Fibroblast of peridontal ligament (primary cell): ENCODE results near the gene ADGRA3.

ENCODE experiments used
- DNase-seq: peaks from one replicate; pipeline ENCODE4 v3.0.0-alpha.2; 2010; ENCODE audit errors: extremely low read depth

The ADGRA3 gene

GRCh38 chr4:22515888-22516541 lies at the start of gene ADGRA3:
ADGRA3 (minus strand) TSS chr4:22516066; CDS start chr4:22515784, 282 bp downstream.
- DNase-seq: peak; percentile 42

DNA sequence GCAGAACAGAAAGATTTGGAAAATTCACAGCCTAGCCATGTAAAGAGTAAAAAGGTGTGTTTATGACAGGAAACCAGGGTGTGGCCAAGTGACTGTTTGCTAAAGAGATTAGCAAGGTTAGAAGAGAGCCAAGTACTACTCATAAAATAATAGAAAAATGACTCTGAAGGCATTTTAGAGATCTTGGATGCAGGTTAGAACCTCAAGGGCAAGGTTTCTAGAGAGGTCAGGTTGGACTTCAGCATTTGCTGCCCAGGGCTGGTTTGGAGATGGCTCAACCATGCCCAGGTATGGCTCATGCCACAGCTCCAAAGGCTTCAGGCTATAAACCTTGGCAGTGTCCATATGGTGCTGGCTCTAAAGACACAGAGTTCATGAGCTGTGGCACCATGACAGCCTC lies 40.6 kb upstream of the ADGRA3 start:
- DNase-seq: no peak

GRCh38 chr4:22554670-22555069 lies 38.8 kb upstream of the ADGRA3 start:
- no peak for DNase-seq

- no peak for DNase-seq
Measured at GRCh38 chr4:22553560-22553959, 37.7 kb upstream of the ADGRA3 start.

GRCh38 chr4:22552812-22553211 lies 36.9 kb upstream of the ADGRA3 start:
- DNase-seq: no peak

DNA sequence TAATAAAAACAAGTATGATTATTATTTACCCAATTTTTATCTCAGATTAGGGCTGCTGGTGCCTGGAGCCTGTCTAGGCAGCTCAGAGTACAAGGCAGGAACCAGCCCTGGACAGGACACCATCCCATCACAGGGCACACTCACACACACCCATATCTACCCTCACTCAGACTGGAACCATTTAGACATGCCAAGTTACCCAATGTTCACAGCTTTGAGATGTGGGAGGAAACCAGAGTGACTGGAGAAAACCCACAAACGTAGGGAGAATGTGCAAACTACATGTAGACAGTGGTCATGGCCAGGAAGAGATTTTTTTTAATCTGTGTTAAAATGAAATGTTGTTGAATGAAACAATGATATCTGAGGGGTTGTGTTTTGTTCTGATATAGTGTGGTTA lies 35.7 kb upstream of the ADGRA3 start:
- DNase-seq: no peak

GRCh38 chr4:22546299-22546698 lies 30.4 kb upstream of the ADGRA3 start:
- DNase-seq: no peak

GRCh38 chr4:22539251-22539650 lies 23.4 kb upstream of the ADGRA3 start:
- DNase-seq: no peak

DNA sequence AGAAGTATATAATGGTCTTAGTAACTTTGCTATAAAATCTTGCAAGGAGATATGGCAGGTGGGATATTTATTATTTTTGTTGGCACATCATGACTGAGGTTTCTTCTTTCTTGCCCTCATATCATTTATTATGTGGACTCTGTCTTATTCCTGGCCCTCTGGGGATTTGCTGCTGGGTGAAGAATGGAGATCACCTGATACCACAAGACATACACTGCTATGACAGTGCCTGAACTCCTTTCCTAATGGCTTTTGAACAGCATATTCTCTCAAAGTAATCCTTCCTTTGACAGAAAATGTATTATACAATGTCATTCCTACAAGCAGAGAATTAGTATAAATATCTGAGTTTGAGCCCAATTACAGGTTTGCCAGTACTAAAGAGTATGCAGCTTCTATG lies 22.0 kb upstream of the ADGRA3 start:
- DNase-seq: no peak

DNA sequence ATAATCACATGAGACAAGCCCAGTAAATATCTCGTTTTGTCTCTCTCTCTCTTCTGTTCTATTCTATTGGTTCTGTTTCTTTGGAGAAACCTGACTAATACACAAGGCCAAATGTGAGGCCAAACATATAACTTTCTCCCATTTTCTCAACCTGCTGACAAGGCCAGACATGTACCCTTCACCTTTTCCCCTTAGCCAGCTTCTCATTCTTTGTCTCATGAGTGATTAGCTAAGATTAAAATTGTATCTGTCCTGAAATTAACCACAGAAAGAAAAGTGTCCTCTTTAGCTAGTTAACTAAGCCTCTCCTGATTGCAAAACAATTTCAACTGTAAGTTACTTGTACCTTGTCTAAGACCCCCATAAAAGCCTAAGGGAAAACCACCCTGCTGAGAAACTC lies 18.5 kb upstream of the ADGRA3 start:
- DNase-seq: no peak

- no peak for DNase-seq
Measured at GRCh38 chr4:22532896-22533295, 17.0 kb upstream of the ADGRA3 start.

DNA sequence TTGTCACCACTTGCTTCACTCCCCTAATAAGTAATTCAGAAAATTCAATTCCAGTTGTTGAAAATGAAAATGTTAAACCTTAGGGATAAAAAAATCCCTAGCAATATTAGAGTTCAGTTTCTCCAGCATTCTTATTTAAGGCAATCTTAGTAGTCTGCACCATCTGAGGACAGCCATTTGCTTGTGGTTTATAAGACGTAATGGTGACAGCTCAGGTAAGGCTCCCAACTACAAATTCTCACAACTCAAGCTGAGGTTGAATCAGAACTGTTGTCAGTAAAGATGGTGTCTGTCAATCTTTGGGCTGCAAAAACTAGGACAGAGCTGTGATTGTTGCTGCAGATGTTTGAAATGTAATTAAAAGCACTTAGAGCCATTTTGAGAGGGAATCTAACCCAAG lies 16.3 kb upstream of the ADGRA3 start:
- no peak for DNase-seq

GRCh38 chr4:22531311-22532019 lies 15.6 kb upstream of the ADGRA3 start:
- DNase-seq: no peak

DNA sequence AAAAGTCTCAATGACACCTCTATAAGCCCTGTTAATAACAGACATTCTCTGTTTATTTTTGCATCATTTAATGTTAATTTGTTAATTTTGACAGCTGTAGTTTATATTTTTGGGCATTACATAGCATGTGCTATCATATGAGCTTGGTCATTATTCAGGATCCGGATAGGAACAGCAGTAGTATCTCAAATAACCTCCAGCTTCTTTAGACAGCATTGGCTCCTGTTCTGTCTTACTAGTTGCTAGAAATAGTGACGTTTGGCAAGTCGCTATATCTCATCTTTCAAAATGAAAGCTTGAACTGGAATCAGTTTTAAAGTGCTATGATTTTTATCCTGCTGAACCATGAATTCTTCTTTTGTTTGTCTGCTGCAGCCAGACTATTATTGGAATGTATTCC lies 9.0 kb upstream of the ADGRA3 start:
- DNase-seq: no peak

DNA sequence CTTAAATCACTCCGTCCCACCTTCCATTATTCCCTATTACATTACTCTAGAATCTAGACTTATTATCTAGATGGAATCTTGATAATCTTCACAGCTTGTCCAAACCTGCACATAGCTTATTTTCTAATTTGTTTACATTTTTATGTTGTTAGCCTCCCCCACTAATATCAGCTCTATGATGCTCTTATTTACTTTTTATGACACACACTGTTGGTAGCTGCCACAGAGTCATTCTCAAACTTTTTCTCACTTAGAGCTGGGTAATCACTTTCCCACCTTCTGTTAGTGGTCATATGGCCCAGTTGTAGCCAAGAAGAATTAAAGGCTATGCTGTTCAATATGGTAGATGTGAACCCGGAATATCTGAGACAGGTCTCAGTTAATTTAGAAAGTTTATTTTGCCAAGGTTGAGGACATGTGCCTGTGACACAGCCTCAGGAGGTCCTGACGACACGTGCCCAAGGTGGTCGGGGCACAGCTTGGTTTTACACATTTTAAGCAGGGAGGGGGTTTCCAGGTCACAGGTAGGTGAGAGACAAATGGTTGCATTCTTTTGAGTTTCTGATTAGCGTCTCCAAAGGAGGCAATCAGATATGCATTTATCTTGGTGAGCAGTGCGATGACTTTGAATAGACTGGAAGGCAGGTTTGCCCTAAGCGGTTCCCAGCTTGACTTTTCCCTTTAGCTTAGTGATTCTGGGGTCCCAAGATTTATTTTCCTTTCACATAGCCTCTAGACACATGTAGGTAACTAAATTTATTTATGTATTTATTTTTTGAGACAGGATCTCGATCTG lies 7.0 kb upstream of the ADGRA3 start:
- DNase-seq: no peak

DNA sequence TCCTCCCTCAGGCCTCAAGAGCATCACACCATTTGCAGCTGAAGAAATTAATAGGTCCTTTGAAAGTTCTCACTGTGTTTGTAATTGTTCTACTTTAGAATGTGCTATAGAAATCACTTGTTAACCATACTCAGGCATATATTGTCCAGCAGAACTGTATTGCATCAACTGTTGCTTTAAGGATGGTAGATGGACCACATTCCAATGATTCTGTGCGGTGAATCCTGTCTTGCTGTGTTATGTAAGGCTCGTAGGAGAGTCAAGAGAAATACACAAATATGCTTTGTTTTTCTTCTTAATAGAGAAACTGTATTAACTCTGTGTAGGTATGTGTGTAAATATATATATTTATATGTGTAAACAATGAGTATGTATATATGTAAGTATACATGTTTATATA lies 6.3 kb upstream of the ADGRA3 start:
- no peak for DNase-seq

DNA sequence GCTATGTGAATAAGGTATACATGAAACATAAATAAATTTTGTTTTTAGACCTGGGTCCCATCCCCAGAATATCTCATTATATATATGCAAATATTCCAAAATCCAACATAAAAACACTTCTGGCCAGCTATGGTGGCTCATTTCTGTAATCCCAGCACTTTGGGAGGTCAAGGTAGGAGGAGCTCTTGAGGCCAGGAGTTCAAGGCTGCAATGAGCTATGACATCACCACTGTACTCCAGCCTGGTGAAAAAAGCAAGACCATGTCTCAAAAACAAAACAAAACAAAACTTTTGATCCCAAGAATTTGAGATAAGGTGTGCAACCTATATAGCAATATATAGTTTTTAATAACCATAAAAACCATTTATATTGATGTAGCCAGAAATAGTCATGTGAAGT lies 5.4 kb upstream of the ADGRA3 start:
- DNase-seq: no peak

GRCh38 chr4:22515145-22515887 lies 550 bp downstream of the ADGRA3 start:
- DNase-seq: peak; percentile 60

DNA sequence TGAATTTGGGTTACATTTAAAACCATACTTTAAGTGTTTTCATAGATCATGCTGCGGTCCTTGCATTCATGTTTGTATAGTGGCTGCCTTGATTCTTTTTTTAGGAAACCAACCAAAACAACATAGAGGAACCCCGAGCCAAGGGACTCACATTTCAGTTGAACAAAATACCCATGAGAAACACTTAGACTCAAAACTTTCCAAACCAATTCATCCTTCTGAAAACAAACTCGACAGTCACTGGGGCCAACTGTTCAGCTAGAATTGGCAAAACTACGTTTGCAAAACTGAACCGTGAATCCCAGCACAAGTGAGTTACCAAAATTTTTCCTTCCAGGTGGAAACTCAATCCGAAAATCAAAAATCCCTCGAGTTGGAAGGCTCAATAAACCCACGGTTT lies 1.4 kb downstream of the ADGRA3 start:
- DNase-seq: peak; percentile 75

- DNase-seq: peak; percentile 90
Measured at GRCh38 chr4:22514001-22514400, 1.9 kb downstream of the ADGRA3 start.

DNA sequence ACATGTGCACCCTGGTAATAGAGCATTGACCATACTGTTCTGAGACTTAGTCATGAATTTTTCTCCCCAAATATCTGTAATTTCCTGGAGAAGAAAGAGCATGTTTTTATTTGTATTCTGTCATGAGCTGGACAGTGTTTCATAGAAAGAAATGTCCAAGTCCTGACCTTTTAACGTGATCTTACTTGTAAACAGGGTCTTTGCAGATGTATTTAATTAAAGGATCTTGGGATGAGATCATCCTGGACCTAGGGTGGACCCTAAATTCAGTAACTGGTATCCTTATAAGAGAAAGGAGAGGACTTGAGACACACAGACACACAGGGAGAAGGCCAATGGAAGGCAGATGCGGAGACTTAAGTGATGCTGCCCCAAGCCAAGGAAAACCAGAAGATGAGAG lies 3.6 kb downstream of the ADGRA3 start:
- DNase-seq: peak; percentile 12

DNA sequence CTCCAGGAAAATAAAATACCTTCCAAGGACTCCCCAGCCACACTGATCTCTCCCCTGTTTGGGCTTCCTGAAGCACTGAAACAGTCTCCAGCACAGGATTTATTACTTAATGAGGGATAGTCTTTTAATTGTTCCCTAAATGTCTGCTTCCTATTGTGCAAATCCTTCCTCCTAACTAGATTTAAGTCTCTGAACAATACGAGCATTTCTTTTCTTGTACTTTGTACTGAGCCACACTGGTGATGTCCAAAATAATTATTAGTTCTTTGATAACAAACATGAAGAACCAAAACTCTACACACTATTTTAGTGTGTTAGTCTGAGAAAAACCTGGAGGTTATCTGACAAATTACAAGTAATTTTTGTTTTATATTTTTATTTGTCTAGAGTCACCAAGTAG lies 5.1 kb downstream of the ADGRA3 start:
- no peak for DNase-seq
